HTERT RPE-1 (cell line): ENCODE measurements around the gene TSKU.

ENCODE experiments used
- in situ Hi-C: fragments of 300-500 bp; cut with MboI; formaldehyde crosslinking; loops from 4 replicates; pipeline ENCODE4 v1.14.3; 2020; ENCODE audit warnings: low sequenced_read_pairs

The TSKU gene

GRCh38 chr11:76843907-76844306 lies 60.8 kb downstream of the TSKU start:
- in situ Hi-C loops, result no loop called here

GRCh38 chr11:76844511-76844910 lies 61.4 kb downstream of the TSKU start:
- in situ Hi-C loops, result no loop called here

GRCh38 chr11:76845069-76845468 lies 61.9 kb downstream of the TSKU start:
- in situ Hi-C loops, result no loop called here

- in situ Hi-C loops, result no loop called here
Observed at GRCh38 chr11:76846441-76846840, 63.3 kb downstream of the TSKU start.
